Hematopoietic multipotent progenitor cell treated with erythropoietin and hydrocortisone succinate and interleukin-3 and kit ligand, for 6 days (in vitro differentiated cells): ENCODE results near the gene GPATCH2L.
A peak's percentile ranks its signal among the peaks of the same experiment; 100 is the strongest.

Source experiments
- DNase-seq: peaks from one replicate; pipeline ENCODE4 v3.0.0-alpha.2; 2015

Gene GPATCH2L

DNA sequence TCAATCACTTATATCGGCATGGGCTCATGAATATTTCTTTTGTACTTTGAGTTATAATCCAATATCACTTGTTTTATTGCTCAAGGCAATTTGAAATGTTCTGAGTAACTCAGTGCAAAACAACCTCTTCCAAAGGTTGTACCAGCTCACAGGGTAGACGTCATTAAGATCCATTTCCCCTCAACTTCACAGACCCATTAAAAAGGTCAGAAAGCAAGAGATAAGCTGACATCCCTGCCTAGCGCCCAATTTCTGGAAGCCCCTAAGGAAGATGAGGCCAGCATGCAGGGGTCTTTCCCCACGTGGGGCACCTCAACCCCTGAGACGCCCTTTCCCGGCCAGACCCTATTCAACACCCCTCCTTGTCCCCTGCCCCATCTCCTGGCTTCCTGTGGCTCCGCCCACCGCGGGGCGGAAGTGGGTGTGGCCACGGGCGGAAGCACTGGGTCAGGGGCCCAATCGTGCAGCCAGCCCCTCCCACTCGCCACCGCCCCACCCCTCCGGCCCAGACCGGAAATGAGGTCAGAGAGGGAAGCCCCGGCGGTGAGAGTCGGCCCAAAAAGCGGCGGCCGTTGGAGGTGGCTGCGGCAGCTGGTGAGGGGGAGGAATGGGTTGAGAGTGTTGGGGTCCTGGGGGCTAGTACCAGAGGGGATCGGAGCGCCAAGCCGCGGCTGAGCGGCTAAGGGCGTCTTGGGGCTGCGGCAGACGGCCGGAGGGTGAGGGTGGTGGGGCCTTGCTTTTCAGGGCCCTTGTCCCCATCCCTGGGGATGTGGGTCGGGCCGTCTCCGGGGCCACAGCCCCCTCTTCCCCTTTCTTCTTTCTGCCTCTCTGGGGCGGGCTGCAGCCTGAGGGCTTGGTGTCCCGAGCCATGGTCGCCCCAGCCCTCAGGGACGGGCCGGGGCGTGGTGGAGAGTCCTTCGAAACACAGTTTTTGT is at the start of gene GPATCH2L:
GPATCH2L (plus strand) TSS at position 525 of the 935 bp plus-strand sequence. CDS start 2,442 bp downstream, outside the sequence.
- DNase-seq, result peak; percentile 95

DNA sequence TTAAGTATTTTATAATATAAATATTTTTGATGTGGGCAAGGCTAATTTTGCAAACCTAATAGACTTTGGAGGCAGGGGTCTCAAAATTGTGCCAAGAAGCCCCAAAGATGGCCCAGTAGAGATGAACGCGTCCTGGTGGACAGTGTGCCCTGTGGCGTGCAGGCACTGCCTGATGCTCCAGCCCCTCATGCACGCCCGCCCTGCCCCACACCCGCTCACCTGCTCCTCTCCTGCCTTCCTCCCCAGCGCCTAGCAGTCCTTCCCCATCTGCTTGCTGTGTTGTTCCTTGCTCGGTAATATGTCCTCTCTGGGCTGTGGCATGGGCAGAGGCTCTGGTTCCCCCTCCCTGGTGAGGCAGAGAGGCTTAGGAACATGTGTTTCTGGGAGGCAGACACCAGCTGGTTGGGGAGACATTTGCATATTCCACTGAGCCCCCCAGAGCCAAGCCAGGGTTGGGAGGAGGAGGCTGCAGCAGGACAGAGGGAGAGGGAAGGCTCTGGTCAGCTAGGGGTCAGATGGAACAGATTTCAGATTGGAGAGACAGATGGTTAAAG is 46.8 kb upstream of the GPATCH2L start:
- DNase-seq, result no peak

DNA sequence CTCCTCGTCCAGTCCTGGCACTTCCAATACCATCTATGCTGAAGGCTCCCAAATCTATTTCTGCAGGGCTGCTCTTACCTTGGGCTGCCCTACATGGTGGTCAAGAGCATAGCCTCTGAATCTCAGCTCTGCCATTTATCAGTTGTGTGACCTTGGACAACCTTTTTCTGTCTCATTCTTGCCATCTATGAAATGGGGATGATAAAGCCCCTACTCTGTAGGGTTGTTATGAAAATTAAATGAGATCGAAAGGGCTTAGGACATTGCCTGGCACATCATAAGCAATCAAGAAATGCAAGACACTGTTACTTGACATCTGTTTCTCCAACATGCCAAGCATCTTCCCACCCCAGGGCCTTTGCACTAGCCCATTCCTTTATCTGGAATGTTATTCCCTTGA is 45.5 kb upstream of the GPATCH2L start:
- no peak for DNase-seq

DNA sequence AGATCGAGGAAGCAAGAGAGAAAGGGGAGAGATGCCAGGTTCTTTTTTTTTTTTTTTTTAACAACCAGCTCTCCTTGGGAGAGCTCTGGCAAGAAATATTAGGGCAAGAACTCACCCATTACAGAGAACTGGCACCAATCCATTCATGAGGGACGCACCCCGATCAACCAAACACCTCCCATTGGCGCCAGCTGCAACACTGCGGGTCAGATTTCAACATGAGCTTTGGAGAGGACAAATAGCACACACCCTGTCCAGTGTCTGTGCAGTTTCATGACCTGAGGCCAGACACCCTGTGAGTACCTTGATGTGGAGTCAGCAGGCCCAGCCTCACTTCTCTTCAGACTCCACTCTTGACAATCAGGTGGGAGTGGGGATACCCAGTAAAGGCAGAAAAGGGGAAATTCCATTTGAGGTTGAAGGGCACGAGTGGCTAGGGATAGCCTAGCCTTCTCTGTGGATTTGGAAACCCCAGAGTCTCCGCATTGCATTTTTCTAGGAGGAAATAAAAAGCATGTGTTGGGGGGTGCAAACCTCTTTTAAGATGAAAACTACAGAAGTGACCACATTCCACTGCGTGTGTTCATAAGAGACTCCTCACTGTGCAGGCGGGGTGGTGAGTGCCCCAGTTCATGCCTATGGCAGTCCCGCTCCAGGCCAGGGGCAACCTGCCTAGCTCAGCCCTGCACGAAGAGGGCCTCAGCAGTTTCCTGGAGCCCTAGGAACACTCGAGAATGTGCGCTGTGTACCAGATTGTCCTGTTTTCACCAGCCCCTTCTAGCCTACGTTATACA is 42.4 kb upstream of the GPATCH2L start:
- DNase-seq, result no peak

DNA sequence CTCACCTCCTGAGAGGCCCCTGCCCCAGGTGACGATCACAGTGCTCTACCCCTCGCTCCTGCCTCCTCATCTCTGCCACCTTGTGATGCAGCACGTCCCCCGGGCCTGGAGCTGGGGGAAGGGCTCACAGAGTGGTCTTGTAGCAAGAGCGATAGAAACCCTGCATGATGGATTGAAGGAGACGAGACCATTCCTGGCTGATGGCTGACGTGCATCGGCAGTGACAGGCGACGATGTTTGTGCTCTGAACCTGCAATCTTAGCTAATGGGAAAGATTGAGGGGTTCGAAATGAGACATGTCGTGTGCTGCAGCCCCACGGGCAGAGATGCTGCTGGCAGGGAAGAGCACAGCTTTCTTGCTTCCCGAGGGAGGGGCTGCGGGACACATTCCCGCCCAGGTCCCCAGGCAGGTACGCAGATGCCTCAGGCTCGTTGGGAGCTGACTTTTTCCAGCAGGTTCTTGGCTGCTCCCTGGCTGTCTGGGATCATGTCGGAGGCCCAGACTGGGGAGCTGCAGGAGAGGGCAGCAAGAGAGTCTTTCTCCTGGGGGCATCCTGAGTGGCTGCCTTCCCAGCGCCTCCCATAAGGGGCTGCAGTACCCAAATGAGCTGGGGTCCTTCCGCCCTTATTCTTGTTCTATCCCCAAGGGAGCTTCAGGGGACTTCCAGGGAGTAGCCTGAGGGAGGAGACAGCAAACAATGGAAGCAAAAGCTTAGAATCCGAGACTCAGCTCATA is 38.7 kb upstream of the GPATCH2L start:
- DNase-seq, result no peak

DNA sequence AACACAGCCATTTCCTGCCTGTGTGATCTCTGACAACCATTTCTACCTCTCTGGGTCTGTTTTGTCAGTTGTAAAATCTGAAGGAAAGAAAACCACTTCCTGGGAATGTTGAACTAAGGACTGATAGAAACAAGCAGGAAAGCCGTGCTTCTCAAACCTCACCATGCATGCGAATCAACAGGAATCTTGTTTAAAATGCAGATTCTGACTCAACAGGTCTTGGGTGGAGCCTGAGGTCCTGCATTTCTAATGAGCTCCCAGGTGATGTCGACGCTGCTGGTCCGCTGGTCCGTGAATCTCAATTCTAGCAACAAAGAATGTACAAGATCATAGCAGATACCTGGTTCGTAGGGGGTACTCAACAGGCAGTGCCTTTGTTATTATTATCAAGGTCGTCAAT is 38.0 kb upstream of the GPATCH2L start:
- no peak for DNase-seq

DNA sequence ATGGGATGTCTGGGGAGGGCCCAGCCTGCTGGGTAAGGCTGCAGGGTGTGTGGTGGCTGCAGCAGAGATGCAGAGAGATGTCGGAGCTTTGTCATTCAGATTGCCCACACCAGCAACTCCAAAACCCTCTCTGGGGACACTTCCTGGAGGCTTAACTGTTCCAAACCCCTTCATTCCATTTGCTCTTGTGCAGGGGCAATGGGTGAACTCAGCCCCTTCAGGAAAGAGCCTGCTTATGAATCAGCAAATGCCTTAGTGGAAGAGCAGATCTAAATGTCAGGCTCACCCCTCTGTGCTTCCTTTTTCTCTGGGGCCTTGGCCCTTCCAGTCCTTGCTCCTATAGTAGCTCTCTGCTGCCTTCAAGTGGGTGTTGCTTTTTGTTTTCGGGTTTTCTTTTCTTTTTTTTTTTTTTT is 36.7 kb upstream of the GPATCH2L start:
- DNase-seq, result peak; percentile 9

DNA sequence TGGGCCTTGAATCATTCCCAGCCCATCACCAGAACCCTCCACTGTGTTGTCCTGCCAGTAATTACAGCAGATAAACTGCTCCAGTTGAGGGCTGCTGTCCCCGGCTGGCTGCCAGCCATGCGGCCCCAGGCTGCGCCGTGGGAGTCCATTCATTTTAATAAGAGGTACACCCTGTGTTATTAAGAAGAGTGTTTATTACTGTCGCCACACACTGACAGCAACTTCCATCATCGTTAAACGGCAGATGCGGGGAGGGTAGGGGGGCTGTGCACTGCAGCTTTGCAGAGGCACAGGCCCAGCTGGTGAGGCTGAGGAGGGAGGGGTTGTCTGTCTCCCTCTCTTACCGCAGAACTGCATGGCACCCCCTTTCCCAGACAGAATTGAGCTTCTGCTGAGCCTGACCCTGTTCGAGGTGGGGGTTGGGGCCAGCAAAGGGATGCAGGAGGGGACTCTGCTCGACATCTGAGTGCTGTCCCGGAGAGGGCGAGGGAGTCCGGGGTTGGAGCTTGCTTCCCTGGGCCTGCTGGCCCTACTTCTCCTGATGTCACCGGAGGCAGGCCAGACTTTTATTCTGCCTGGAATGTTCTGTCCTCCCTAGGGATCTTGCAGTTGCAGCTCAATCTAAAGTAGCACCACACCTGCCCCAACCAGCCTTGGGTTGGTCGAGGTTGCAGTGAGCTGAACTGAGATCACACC is 33.8 kb upstream of the GPATCH2L start:
- no peak for DNase-seq

DNA sequence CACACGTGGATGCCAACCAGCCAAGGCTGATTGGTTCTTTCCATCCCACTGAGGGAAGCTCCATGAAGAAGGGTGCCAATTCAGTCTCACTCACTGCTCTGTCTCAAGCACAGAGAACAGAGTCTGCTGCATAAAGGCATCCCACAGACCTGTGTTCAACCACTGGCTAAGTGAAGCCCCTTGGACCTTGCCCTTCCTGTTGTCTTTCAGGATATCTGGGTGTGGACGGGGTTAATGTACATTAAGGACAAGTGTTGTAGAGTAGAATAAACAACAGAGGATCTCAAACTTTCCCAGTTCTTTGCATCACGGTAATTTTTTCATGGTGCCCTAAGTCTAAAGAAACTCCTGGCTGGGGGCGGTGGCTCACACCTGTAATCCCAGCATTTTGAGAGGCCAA is 33.1 kb upstream of the GPATCH2L start:
- no peak for DNase-seq

DNA sequence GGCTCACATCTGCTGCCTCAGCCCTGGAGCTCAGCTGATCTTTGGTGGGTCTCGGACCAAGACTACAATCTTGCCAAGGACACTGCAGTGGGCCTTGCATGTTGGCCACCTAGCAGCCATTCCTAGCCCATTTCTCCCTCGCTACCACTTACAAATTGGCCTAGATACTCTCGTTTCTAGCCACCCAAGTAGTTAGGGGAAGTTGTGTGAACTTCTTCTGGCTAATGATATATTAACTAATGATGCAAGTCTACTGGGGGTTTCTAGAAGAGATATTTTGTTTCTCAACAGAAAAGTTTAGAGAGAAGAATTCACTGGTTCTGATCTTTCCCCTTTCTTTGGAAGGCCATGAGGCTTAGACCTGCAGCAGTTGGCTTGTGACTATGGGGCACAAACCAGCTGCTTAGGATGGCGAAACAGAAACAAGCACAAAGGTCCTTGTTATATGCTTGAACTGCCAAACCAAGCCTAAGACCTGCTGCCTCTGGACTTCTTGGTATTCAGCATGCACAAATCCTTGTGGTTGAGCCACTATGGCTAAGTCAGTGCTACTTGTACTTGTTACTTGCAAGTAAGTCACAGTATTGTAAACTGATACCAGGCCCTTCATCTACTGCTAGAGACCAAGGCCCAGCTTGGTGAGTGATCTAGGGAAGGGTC is 30.5 kb upstream of the GPATCH2L start:
- DNase-seq, result no peak

DNA sequence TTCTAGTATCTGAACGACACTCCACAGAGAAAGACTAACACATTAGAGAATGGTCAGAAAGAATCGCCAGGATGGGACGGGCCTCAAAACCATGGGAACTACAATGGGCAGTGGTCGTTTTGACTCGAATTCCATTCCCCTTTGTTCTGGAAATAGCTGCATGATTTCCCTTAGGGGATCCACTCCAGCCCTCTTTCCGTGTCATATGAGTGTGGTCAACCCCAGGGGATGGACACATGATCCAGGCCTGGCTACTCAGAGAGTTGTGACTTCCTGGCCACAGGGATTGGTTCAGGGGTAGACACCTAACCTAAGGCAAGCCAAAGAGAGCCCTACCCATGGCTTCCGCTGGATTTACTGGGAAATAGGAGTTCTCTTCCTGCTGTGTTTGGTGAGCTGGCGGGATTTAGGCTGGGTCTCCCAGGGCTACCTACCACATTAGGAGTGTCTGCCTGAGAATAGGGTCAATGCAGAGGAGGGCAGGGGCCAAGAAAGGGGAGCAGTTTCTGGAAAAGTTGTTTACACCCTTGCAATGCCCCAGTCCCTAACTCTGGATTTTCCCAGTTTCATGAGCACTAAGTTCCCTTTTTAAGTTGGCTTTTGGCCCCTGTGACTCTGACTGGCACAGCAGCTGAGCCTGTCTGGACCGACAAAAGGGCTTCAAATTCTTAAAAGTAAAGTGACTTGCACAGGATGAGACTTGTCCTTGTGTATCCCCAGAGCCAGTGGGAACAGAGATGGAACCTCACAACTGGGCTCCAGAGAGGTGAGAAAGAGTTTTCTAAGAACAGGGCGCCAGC is 28.1 kb upstream of the GPATCH2L start:
- no peak for DNase-seq

DNA sequence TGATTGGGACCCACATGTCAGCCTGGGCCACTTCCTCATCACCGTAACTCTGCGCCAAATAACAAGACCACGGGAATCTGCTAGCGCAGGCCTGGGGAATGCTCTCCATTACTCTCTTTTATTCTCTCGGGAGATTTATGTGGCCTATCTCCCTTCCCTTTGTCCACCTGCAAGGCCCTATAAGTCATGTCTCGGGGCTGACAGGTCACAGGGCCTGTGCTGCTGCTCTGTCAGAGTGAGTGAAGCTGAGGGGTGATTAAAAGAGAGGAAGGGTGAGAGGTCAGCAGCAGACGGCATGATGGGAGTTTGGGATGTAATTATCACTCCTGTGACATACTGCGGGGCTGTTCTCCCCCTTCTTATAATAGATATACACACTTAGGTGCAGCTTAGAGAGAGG is 26.2 kb upstream of the GPATCH2L start:
- no peak for DNase-seq

DNA sequence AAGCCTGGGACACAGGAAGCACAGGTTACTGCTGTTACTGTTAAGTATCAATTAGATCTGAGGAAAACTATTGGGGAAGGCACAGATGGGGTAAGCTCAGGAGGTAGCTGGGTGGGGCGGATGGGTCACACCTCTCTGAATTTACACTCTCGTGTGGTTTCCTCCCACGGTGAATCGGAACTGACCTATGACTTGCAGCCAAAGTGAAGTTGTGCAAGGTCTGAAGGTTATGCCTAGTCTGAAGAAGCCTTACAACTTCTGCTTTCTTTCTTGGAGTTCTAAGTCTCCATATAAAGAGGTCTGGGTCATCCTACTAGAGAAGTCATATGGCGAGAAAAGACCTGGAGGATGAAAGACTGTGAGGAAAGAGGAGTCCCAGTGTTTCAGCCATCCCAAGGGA is 25.6 kb upstream of the GPATCH2L start:
- no peak for DNase-seq

DNA sequence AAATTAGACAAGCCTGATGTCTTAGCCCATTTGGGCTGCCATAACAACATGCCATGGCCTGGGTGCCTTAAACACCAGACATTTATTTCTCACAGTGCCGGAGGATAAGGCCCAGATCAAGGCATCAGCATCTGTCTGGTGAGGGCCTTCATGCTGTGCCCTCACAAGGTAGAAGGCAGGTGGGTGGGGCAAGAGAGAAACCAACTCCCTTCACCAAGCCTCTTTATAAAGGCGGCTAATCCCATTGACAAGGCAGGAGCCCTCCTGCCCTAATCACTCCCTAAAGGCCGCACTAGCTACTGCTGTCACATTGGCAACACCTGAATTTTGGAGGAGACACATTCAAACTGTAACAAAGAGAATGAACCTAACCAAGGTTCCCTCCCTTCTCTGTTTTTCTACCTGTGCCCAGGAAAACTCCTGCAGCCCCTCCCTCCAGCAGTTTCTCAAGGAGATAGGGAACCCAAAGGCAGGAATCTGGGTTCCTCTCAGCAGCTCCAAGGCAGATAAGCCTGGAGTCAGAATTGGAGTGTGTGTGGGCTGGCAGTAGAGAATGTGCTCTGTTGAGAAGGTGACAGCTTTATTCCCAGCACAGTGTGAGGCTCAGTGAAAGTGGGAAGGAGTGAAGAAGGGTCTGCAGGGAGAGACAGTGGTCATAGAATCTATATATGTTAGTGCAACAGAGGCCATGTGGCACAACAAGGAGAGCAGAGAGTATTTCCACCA is 21.7 kb upstream of the GPATCH2L start:
- DNase-seq, result no peak

DNA sequence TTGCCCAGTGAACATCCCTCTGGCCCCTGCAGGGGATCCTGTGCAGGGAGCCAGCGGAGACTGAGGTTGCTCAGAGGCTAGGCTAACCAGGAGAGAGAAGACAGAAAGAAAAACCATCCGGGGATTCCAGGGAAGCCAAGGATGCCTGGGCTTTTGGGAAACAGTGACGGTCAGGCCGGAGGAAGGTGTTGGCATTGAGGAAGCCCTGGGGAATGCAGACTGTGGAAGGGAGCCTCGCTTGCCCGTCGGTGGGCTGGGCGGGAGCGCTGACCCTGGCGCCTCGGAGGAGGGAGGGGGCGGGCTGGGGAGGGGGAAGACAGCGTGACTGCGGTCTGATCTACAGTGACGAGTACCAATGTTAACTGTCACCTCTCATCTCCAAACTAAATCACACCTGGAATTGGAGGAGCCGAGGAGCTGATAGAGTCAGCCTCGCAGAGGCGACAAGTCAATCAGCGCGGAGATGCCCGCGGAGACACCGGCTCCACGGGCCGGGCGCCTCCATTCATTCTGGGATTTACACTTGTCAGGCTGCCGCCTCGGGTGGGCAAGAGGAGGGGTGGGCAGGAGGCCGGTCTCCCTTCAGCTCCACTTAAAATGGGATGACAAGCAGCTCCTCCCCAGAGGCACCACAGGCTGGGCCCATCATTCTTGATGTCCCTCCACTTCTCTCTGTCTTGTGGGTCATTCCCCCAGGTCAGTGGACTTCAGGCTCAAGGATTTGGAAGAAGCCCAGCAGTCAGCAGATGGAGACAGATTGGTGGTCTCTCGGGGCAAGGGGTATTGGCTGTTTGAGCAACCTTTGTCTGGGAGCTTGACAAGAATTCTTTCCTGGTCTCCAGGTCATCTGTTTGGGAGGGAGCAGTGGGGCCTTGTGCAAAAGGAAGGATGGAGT is 20.4 kb upstream of the GPATCH2L start:
- DNase-seq, result no peak

DNA sequence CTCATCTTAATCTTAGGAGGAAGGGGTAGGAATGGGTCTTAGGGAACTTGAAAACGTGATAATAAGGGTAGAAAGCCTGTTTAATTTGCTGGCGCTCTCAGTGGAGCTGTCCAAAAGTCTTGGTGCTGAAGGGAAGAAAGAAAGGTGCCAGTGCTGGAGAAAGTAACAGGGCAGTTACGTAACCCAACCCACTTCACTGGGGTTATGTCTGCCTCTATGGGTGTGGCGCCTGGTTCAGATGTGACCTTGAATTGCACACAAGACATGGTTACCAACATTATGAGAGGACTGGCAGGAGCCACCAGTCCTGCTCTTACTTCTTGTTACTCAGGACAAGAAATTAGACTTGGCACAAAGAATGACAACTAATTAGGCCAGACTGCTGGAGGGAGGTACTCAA is 18.6 kb upstream of the GPATCH2L start:
- peak; percentile 70 for DNase-seq

DNA sequence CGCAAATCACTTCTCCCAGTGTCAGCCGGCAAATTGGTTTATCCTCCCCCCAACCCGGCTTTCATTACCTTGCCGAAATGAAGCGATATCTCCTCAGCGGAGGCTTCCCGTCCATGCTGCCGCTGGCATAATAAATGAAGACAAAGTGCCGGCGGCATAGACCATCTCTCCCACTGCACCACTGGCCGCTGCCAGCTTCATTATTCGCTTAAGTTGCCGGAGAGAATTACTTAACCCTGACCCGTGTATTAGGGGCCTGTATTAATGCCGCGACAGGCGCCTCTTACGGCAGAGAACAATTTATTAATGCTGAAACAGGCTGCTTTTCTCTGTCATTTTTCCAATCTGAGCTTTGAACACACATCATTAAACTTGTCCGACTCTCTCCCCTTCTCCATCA is 17.5 kb upstream of the GPATCH2L start:
- no peak for DNase-seq

DNA sequence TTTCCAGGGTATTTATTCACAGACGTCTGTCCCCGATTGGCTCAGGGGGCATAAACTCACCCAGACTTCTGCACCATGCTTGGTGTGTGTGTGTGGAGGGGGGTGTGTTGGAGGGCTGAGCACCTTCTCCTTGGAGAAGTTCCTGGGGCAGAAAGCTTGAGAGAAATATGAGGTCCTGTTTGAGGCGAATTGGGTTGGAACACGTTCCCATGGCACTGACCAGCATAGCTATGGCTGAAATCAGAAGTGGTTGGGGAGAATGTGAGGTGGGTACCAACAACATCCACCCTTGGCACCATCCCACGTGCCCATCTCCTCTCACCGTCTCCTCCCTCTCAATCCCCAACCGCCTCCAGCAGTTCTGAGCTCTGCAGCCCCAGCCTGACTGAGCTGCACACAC is 16.0 kb upstream of the GPATCH2L start:
- DNase-seq, result no peak

DNA sequence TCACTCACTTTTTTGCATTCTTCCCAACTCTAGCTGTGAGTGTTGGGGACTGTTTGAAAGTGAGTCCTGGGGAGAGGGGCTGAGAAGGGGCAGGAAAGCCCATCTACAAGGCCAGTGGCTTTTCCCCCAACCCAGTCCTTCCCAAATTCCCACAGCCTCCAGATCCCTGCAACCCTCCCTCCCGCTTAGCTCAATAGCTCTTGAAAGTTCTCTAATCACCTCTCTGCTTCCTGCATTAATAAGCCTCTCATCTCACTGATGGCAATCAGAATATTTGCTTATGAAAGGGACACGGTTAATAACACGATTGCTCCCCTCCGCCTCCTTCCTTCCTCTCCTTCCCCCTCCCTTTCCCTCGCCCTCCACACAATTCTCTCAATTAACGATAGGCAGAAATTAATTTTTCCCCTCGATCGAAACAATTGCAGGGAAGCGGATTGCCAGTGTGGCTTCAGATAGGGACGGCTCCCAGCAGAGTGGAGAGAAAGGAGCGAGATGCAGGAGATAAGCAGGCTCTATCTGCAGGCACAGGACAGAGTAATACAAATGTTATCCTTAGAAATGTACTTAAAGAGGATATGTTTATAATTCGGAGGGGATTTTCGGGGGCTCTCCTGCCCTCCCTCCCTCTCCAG is 15.1 kb upstream of the GPATCH2L start:
- DNase-seq, result peak; percentile 9
